ENCODE measurements around the gene ADH6.

ADH6 gene

DNA sequence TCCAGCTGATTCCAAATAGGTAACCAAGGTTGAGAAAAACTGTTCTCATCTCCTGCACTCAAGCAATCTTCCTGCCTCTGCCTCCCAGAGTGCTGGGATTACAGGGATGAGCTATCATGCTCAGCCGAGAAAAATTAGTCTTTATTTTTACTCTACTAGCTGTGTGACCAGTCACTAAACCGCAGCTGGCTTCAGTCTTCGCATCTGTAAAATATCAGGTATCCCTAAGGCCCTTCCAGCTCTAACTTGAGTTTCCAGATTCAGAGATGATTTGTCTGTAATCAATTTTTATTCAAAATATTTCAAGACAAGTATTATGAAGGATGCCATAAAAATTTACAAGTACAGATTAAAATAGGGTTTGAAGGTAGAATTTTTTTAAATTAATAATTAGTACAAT lies 3.5 kb downstream of the ADH6 start:
- H3K4me1 ChIP-seq (ENCODE audit: control insufficient read depth in 1 of 2, insufficient read depth in 2 of 2, low read length in 2 of 2), result peaks cover 0 to 7% of the 10 kb centered on the region in 2 donors
- no peak overlapping the region for H3K4me3 ChIP-seq (ENCODE audit: low read depth in 1 of 2, low read length in 2 of 2)
- no peak overlapping the region for H3K9ac ChIP-seq (ENCODE audit: low read depth in 1 of 2, low read length in 2 of 2)
- no peaks in the 10 kb centered on the region for H3K27me3 ChIP-seq (ENCODE audit: control insufficient read depth in 1 of 2, insufficient read depth in 2 of 2, low read length in 2 of 2)
- peaks cover 4 to 9% of the 10 kb centered on the region in 2 donors for H3K36me3 ChIP-seq (ENCODE audit: control insufficient read depth in 1 of 2, insufficient read depth in 2 of 2, low read length in 2 of 2)
- H3K27ac ChIP-seq (ENCODE audit: low read depth, low read length), result no peak overlapping the region
- H3K9me3 ChIP-seq (ENCODE audit: control insufficient read depth in 1 of 2, low read length in 2 of 2), result no peaks in the 10 kb centered on the region

DNA sequence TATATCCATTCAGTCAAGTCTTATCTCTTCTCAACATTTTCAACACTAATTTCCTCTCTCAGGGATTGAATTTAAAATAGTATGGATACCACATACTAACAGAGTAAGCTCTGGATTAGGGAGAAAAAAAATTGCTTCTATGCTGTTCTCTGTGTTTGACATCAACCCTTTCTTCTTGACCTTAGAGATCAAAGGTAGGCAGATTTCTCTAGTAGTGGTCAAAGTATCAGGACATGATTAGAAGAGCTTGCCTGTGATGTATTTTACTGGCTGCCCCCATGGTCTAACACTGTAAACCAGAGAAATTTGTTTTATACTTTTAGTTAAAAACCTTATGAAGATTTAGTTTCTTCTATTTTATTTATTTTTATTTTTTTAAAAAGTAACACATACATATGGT lies 8.3 kb downstream of the ADH6 start:
- no peaks in the 10 kb centered on the region for H3K27me3 ChIP-seq (ENCODE audit: control insufficient read depth in 1 of 2, insufficient read depth in 2 of 2, low read length in 2 of 2)

DNA sequence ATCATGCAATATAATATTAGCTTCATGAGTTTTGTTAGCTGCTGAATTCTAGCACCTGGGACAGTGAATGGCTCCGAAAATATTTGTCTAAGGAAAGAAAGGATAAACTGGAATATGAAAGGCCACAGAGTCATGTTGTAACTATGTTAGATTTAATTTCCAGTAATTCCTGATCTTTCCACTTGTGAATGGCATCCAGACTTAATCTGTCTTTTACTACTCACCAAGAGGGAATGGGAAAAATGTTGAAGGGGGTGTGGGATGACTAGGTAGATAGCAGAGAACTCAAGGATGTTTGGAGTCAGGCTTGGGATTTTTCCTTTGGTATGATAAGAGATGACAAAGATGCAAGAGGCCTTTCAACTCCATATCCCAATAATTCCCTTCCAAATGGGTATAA lies 9.4 kb downstream of the ADH6 start:
- Histone ChIP-seq H3K27ac (ENCODE audit: low read depth, low read length) (no peak overlapping the region), H3K4me3 (ENCODE audit: low read depth in 1 of 2, low read length in 2 of 2) (no peak overlapping the region), H3K9ac (ENCODE audit: low read depth in 1 of 2, low read length in 2 of 2) (no peak overlapping the region), H3K9me3 (ENCODE audit: control insufficient read depth in 1 of 2, low read length in 2 of 2) (no peaks in the 10 kb centered on the region), H3K4me1 (ENCODE audit: control insufficient read depth in 1 of 2, insufficient read depth in 2 of 2, low read length in 2 of 2) (peaks cover 8 to 28% of the 10 kb centered on the region in 2 donors), H3K36me3 (ENCODE audit: control insufficient read depth in 1 of 2, insufficient read depth in 2 of 2, low read length in 2 of 2) (peaks cover 0 to 2% of the 10 kb centered on the region in 2 donors), H3K27me3 (ENCODE audit: control insufficient read depth in 1 of 2, insufficient read depth in 2 of 2, low read length in 2 of 2) (no peaks in the 10 kb centered on the region)

More for the DNA sequence above, 8.3 kb downstream of the ADH6 start:
- Histone ChIP-seq H3K9ac (ENCODE audit: low read depth in 1 of 2, low read length in 2 of 2) (no peak overlapping the region), H3K9me3 (ENCODE audit: control insufficient read depth in 1 of 2, low read length in 2 of 2) (no peaks in the 10 kb centered on the region), H3K4me3 (ENCODE audit: low read depth in 1 of 2, low read length in 2 of 2) (no peak overlapping the region), H3K27ac (ENCODE audit: low read depth, low read length) (no peak overlapping the region), H3K36me3 (ENCODE audit: control insufficient read depth in 1 of 2, insufficient read depth in 2 of 2, low read length in 2 of 2) (peaks cover 4 to 9% of the 10 kb centered on the region in 2 donors), H3K4me1 (ENCODE audit: control insufficient read depth in 1 of 2, insufficient read depth in 2 of 2, low read length in 2 of 2) (peaks cover 3 to 18% of the 10 kb centered on the region in 2 donors)

DNA sequence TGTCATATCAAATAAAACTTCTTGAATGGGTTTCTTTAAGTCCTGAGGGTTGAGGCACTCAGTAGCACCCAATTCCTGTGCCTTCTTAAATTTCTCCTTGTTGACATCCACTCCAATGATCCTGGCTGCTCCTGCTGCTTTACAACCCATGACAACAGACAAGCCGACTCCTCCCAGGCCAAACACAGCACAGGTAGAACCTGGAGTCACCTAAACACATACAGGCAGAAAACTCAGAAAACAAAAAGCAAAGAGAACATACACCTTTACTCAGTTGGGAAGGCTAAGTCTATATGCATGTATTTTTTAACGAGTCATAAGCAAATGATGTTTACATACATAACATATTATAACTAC lies 10.3 kb downstream of the ADH6 start:
- Histone ChIP-seq H3K27ac (ENCODE audit: low read depth, low read length) (no peak overlapping the region), H3K4me1 (ENCODE audit: control insufficient read depth in 1 of 2, insufficient read depth in 2 of 2, low read length in 2 of 2) (peaks cover 8 to 29% of the 10 kb centered on the region in 2 donors)

DNA sequence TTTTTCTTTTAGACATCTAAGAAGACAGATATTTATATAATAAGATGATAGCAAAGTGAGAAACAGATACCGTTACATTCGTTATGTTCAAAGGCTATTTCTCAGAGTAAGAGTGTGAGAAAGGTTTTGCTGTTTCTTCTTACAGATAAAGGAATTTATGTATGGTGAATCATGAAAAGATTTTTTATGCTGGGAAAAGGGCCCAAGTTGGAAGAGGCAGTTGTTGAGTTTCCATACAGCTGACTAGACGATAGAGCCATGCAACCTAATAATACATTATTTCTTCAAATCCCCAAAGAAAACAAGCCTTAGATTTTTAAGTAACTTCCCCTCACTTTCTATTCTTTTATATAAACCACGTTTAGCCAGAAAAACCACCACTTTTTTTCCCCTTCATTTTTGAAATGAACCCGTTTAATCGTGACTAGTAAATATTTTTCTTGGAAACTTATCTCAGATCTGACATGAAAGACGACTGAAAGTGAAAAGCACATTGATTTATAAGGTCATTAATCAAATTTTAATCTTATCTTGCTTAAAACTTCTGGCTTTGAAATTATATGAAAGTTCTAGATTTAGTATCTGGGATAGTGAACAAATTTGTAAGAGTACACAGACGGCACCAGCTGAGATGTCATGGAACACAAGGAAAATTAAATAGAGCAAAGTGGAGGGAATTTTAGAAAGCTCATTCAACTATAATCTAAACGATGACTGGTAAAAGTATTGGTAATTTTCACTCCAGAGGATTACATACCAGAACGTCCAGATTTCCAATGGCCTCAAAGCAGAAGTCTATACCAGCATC lies 10.9 kb downstream of the ADH6 start:
- Histone ChIP-seq H3K9ac (ENCODE audit: low read depth in 1 of 2, low read length in 2 of 2) (no peak overlapping the region), H3K4me1 (ENCODE audit: control insufficient read depth in 1 of 2, insufficient read depth in 2 of 2, low read length in 2 of 2) (peaks cover 8 to 30% of the 10 kb centered on the region in 2 donors), H3K27me3 (ENCODE audit: control insufficient read depth in 1 of 2, insufficient read depth in 2 of 2, low read length in 2 of 2) (no peaks in the 10 kb centered on the region), H3K9me3 (ENCODE audit: control insufficient read depth in 1 of 2, low read length in 2 of 2) (no peaks in the 10 kb centered on the region), H3K27ac (ENCODE audit: low read depth, low read length) (no peak overlapping the region), H3K4me3 (ENCODE audit: low read depth in 1 of 2, low read length in 2 of 2) (no peak overlapping the region), H3K36me3 (ENCODE audit: control insufficient read depth in 1 of 2, insufficient read depth in 2 of 2, low read length in 2 of 2) (peaks cover 0 to 4% of the 10 kb centered on the region in 2 donors)

More for the DNA sequence above, 10.3 kb downstream of the ADH6 start:
- no peak overlapping the region for H3K4me3 ChIP-seq (ENCODE audit: low read depth in 1 of 2, low read length in 2 of 2)
- H3K27me3 ChIP-seq (ENCODE audit: control insufficient read depth in 1 of 2, insufficient read depth in 2 of 2, low read length in 2 of 2), result no peaks in the 10 kb centered on the region
- H3K9me3 ChIP-seq (ENCODE audit: control insufficient read depth in 1 of 2, low read length in 2 of 2), result no peaks in the 10 kb centered on the region
- H3K36me3 ChIP-seq (ENCODE audit: control insufficient read depth in 1 of 2, insufficient read depth in 2 of 2, low read length in 2 of 2), result peaks cover 0 to 3% of the 10 kb centered on the region in 2 donors
- no peak overlapping the region for H3K9ac ChIP-seq (ENCODE audit: low read depth in 1 of 2, low read length in 2 of 2)

DNA sequence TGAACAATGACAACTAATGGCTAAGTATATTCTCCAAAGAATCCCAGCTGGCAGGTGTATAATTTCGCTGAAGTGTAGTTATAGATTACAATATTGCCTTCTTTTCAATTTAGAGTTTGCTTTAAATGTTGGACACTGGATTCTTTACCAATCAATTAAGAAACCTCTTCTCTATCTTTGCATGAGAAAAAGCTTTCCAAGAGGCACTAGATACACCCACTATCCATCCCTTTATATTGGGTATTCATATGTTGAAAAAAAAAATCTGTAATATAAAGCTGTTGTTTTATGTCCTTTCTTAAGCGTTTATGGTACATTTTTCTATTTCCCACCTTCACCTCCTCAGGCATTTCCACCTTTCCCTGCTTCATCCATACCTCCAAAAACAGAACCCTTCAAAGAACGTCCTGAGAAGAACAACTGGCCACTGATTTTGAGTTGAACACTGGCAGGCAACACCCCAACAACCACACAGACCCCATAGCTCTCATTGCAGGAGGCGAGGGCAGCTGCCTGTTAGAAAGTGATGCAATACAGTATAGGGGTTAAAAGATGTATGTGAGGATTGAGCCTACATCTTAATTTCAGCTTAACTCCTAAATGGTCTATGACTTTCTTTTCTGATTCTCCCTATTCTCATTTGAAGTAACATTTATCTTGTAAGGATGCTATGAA lies 11.8 kb downstream of the ADH6 start:
- Histone ChIP-seq H3K4me3 (ENCODE audit: low read depth in 1 of 2, low read length in 2 of 2) (no peak overlapping the region), H3K4me1 (ENCODE audit: control insufficient read depth in 1 of 2, insufficient read depth in 2 of 2, low read length in 2 of 2) (peaks cover 14 to 39% of the 10 kb centered on the region in 2 donors), H3K27me3 (ENCODE audit: control insufficient read depth in 1 of 2, insufficient read depth in 2 of 2, low read length in 2 of 2) (no peaks in the 10 kb centered on the region), H3K27ac (ENCODE audit: low read depth, low read length) (no peak overlapping the region), H3K9ac (ENCODE audit: low read depth in 1 of 2, low read length in 2 of 2) (no peak overlapping the region), H3K36me3 (ENCODE audit: control insufficient read depth in 1 of 2, insufficient read depth in 2 of 2, low read length in 2 of 2) (peaks cover 0 to 4% of the 10 kb centered on the region in 2 donors), H3K9me3 (ENCODE audit: control insufficient read depth in 1 of 2, low read length in 2 of 2) (no peaks in the 10 kb centered on the region)

DNA sequence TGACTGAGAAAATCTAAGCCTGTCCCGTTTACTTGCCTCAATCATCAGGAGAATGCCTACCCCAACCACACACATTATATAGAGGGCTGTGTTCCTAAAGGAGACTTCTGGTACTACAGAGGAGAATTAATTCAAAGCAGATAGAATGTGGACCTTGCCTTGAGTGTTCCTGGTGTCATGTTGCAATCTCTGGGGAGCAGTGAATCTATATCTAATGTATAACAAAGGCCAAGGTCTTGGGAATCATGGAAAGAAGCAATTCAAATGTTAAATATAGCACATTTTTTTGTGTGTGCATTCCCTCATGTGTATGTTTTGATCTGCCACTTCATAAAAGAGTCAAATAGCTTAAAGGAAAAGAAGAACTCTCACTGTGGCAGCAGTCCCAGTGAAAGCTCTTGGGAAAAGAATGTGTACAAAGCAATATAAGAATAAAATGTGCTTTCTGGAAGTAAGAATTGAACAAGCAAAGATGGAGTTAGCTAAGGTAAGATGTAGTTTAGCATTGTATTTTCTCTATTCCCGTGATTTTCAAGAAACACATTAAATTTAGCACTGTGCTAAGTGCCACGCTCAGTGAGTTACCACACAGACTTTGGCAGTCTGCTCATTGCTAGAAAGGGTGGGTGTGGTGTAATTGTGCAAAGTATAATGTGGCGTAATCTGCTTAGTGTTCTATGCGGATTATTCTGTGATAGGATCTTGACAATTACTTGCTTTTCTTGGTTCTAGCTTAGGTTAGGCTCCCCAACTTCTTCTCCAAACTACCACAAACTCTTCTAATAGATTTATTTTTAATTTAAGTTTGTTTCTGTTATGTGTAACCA lies 13.7 kb downstream of the ADH6 start:
- H3K9ac ChIP-seq (ENCODE audit: low read depth in 1 of 2, low read length in 2 of 2), result no peak overlapping the region
- H3K27ac ChIP-seq (ENCODE audit: low read depth, low read length), result no peak overlapping the region
- peaks cover 20 to 45% of the 10 kb centered on the region in 2 donors for H3K4me1 ChIP-seq (ENCODE audit: control insufficient read depth in 1 of 2, insufficient read depth in 2 of 2, low read length in 2 of 2)
- no peaks in the 10 kb centered on the region for H3K27me3 ChIP-seq (ENCODE audit: control insufficient read depth in 1 of 2, insufficient read depth in 2 of 2, low read length in 2 of 2)
- H3K36me3 ChIP-seq (ENCODE audit: control insufficient read depth in 1 of 2, insufficient read depth in 2 of 2, low read length in 2 of 2), result peaks cover 0 to 4% of the 10 kb centered on the region in 2 donors
- no peak overlapping the region for H3K4me3 ChIP-seq (ENCODE audit: low read depth in 1 of 2, low read length in 2 of 2)
- no peaks in the 10 kb centered on the region for H3K9me3 ChIP-seq (ENCODE audit: control insufficient read depth in 1 of 2, low read length in 2 of 2)

DNA sequence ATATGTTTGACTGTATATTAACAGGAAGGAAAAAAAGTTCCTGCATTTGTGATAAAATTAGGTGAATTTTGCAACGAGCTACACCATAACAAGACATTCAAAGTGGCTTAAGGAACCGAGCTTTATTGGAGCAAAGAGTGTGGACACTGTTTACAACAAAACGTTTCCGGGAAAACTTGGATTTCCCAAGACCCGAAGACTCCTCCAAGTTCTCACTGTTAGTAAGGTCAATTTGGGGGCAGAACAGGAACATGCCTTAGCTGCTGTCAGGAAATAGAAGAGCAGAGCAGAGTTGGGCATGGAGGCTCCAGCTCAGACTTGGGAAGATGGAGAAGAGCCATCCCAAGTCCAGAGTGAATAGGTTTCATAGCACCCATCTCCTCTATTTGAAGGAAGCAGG lies 16.5 kb downstream of the ADH6 start:
- no peak overlapping the region for H3K4me3 ChIP-seq (ENCODE audit: low read depth in 1 of 2, low read length in 2 of 2)
- peak overlapping the region; percentile 39 for H3K27ac ChIP-seq (ENCODE audit: low read depth, low read length)

DNA sequence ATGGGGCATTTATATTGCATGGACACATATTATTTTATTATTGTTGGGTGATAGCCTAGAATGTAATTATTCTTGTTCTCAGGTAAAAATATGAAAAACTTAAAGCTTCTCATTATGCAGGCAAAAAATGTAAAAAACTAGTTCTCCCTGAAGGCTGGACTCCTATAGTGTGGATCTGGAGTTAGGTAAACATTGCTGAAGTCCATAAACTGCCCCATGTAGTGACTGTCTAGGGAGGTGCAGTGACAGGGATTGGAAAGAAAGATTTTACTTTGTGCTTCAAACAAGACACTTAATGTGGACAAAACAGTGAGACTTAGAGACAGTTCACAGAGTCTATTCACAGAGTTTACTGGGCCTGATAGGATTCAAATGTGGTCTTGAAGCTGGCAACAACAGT lies 17.0 kb downstream of the ADH6 start:
- Histone ChIP-seq H3K4me1 (ENCODE audit: control insufficient read depth in 1 of 2, insufficient read depth in 2 of 2, low read length in 2 of 2) (peaks cover 19 to 38% of the 10 kb centered on the region in 2 donors), H3K9ac (ENCODE audit: low read depth in 1 of 2, low read length in 2 of 2) (no peak overlapping the region), H3K4me3 (ENCODE audit: low read depth in 1 of 2, low read length in 2 of 2) (no peak overlapping the region), H3K9me3 (ENCODE audit: control insufficient read depth in 1 of 2, low read length in 2 of 2) (peaks cover 0 to 5% of the 10 kb centered on the region in 2 donors), H3K27ac (ENCODE audit: low read depth, low read length) (no peak overlapping the region), H3K27me3 (ENCODE audit: control insufficient read depth in 1 of 2, insufficient read depth in 2 of 2, low read length in 2 of 2) (no peaks in the 10 kb centered on the region), H3K36me3 (ENCODE audit: control insufficient read depth in 1 of 2, insufficient read depth in 2 of 2, low read length in 2 of 2) (peaks cover 0 to 4% of the 10 kb centered on the region in 2 donors)

More for the DNA sequence above, 16.5 kb downstream of the ADH6 start:
- Histone ChIP-seq H3K4me1 (ENCODE audit: control insufficient read depth in 1 of 2, insufficient read depth in 2 of 2, low read length in 2 of 2) (peaks cover 19 to 38% of the 10 kb centered on the region in 2 donors), H3K36me3 (ENCODE audit: control insufficient read depth in 1 of 2, insufficient read depth in 2 of 2, low read length in 2 of 2) (peaks cover 0 to 4% of the 10 kb centered on the region in 2 donors), H3K9me3 (ENCODE audit: control insufficient read depth in 1 of 2, low read length in 2 of 2) (peaks cover 0 to 5% of the 10 kb centered on the region in 2 donors), H3K9ac (ENCODE audit: low read depth in 1 of 2, low read length in 2 of 2) (no peak overlapping the region), H3K27me3 (ENCODE audit: control insufficient read depth in 1 of 2, insufficient read depth in 2 of 2, low read length in 2 of 2) (no peaks in the 10 kb centered on the region)
